GM19238 (cell line): ENCODE measurements around the gene ERFE.

Source experiments
- DNase-seq: peaks from one replicate; pipeline ENCODE4 v3.0.0; 2011; ENCODE audit warnings: low spot score; ENCODE audit not compliant: insufficient read length

ERFE gene

GRCh38 chr2:238126338-238126737 is 32.4 kb upstream of the ERFE start:
- DNase-seq, result no peak

- no peak for DNase-seq
Observed at GRCh38 chr2:238126775-238127164, 32.0 kb upstream of the ERFE start.

GRCh38 chr2:238127165-238128060 is 31.4 kb upstream of the ERFE start:
- DNase-seq, result no peak

GRCh38 chr2:238128061-238128440 is 30.7 kb upstream of the ERFE start:
- DNase-seq, result no peak

GRCh38 chr2:238128534-238129001 is 30.2 kb upstream of the ERFE start:
- DNase-seq, result no peak

GRCh38 chr2:238129166-238130010 is 29.4 kb upstream of the ERFE start:
- DNase-seq, result no peak

GRCh38 chr2:238130111-238130695 is 28.6 kb upstream of the ERFE start:
- no peak for DNase-seq

DNA sequence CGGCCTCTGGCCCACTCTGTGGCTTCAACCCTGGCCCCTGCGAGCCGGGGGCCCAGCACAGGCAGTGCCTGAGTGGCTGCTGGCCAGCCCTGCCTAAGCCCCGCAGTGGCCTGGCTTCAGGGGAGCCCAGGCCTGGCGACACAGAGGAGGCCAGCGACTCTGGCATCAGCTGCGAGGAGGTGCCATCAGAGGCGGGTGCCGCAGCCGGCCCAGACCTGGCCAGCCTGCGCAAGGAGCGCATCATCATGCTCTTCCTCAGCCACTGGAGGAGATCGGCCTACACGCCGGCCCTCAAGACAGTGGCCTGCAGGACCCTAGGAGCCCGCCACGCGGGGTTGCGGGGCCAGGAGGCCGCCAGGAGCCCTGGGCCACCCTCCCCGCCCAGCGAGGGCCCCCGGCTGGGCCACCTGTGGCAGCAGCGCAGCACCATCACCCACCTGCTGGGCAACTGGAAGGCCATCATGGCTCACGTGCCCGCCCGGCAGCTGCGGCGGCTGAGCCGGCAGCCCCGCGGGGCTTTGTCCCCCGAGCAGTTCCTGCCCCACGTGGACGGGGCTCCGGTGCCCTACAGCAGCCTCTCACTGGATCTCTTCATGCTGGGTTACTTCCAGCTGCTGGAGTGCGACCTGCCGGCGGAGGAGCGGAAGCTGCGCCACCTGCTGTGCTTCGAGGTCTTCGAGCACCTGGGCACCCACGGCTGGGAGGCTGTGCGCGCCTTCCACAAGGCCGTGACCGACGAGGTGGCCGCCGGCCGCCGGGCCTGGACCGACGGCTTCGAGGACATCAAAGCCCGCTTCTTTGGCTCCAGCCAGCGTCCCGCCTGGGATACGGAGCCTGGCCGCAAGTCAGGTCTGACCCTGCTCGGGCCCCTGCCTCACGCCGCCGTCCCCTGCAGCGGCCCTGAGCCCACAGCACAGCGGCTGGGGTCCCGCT is 27.8 kb upstream of the ERFE start:
- no peak for DNase-seq

- no peak for DNase-seq
Observed at GRCh38 chr2:238131761-238132462, 26.9 kb upstream of the ERFE start.

DNA sequence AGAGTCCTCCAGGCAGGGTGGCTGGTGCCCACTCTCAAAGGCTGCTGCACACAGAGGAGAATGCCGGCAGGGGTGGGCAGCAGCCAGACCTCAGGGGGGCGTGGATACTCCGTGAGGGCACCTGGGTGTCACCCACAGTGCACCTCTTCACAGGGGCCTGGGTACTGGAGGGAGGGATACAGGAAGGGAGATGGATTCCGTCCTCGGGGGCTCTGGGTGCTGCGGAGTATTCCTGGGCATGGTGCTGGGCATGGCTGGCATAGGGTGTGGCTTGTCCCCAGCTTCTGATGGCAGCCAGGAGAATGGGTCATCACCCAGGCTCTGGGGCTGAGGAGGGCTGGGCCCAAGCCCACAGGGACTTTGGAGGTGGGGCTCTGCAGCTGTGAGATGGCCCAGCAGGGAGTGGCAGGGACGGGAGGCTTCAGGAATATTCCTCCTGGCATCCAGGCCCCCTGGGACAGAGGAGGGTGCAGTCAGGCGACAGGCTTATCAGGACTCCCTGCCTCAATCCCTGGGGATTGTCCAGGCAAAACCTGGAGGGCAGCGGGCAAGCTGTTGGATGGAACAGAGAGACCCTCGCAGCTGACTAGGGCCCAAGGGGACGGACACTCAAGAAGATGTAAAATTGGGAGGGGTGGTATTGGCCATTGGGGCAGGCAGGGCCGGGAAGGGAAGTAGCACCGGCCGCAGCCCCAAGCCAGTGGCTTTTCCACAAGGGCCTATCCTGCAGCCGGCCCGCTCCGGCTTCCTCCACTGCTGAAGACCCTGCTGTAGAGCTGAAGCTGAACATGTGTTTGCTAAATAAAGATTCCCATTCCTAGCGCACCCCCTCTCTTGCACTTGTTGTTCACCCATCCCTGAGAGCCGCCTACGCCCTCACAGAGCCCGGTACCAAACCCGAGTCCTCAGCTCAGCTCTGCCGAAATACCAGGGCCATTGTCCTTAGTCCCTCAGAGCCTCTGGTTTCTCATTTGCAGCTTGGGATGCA is 26.0 kb upstream of the ERFE start:
- DNase-seq, result no peak

- no peak for DNase-seq
Observed at GRCh38 chr2:238133499-238134392, 25.0 kb upstream of the ERFE start.

DNA sequence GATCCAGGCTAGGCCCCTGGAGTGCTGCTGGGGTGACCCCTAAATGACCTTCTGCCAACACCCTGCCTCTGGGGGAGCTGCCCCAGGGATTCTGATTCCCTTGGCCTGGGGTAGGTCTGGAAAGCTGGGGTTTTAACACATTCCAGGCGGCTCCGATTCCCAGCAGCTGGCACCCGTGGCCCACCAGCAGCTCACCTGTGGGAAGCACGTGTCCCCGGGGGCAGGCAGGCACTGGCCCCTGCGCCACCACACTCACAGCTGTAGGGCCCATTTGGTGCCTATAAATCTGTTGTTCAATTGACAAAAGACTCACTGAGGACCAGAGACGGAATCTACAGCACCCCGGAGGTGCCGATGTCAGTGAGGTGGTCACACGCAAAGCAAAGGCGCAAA is 24.4 kb upstream of the ERFE start:
- DNase-seq, result no peak

DNA sequence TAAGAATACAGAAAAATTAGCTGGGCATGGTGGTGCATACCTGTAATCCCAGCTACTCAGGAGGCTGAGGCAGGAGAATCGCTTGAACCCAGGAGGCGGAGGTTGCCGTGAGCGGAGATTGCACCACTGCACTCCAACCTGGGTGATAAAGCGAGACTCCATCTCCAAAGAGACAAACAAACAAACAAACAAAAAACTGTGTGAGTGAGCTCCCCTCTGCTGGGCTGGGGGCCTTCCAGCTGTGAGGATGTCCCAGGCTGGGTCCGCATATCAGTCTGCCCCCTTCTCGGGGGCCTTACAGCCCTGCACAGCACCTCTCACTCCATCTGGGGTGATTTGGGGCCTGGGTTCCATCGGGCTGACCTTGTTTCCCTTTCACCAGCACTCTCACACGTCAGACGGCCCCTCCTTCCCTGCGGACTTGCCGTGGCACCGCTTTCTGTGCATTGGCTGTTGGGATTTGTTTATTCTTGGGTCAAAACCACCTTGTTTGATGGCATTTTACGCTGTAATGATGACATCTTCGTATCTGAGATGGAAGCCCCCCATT is 23.1 kb upstream of the ERFE start:
- no peak for DNase-seq

DNA sequence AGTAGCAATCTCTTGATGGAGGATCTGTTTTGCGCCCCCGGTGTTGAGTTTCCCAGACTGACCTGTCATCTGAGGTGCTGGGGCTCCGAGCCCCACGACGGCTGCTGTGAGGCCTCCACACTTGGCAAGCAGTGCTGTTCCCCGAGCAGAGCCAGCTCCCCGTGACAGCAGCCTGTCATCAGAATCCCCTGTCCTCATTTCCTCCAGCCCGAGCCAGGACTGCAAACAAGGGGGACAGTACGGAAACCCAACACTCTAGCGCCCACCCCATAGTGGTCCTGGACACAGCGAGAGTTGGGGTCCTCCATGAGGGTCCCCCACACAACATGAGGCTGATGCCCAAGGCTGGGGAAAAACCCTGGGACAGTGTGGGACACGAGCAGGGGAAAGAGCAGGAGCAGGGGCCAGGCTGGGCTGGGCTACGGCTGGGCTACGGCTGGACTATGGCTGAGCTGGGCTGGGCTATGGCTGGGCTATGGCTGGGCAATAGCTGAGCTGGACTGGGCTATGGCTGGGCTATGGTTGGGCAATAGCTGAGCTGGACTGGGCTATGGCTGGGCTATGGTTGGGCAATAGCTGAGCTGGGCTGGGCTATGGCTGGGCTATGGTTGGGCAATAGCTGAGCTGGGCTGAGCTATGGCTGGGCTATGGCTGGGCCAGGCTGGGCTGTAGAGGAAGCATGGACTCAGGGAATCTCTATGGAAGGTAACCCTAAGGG is 21.8 kb upstream of the ERFE start:
- no peak for DNase-seq

DNA sequence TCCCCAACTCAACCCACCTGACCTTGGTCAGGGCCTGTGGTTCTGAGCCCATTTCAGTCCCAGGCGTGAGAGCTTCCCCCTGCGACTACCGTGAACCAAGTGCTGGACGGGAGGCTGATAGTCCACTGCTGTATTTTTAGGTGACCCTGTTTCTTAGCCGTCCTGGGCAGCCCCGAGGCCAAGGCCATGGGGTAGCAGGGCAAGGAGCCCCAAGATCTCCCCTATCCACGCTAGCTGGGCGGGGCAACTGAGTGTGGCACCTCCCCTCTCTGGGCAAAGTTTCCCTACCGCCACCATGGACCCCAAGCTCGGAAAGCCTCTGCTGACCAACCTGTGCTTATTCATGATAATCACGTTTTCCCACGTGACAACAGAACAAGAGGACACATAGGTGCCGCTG is 20.9 kb upstream of the ERFE start:
- DNase-seq, result no peak

DNA sequence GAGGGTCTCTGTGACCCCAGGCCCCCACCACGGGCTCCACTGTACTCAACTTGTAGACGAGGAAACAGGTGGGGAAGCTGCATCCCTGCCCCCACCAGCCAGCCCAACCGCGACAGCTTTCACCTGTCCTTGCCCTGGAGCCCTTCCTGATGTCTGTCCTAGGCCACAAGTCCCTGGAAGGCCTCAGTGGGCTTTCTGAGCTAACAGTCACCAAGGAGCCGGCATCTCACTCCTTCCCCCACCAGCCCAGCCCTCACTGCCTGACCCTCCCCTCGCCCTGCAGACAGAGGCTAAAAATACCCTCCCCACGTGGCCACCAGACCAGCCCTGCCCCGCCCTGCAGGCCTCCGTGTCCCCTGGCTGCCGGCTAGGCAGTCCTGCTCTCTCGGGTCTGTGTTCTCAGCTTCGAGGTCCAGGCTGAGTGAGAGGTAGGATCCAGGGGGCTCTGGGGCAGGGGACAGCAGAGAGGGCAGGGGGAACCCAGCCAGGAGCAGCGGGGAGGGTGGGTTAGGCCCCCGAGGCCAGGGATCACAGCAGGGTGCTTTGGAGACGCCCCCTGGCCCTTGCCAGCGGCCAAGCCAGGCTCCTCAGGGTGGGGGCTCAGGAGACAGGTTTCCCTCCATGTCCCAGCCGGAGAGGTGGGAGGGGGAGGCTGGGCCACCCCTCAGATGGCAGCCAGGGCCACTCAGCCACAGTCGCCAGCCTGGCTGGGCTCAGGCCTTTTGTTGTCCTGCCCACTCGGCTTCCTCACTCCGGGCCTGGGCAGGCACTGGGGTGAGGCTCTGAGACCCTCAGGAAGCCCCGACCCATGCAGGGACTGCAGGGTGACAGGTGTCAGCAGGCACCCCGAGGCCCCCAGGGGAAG is 20.2 kb upstream of the ERFE start, which contains the start of gene KLHL30:
Gene KLHL30, plus strand, starts transcription at position 338 of the 865 bp plus-strand sequence. CDS start 2,087 bp downstream, outside the sequence.
- DNase-seq, result no peak
